Fibroblast of lung (primary cell): ENCODE data around the gene LSM12.

Experiments
- CTCF ChIP-seq, 2 donors: IDR thresholded peaks in 1 of 2; conservative IDR thresholded peaks in 1 of 2; 1 replicate in 1 of 2; 2 replicates in 1 of 2; pipeline ENCODE4 v1.5.1; 2011 to 2012; ENCODE audit warnings: low read length in 2 of 2, control low read depth in 1 of 2, inconsistent platforms in 1 of 2, low read depth in 1 of 2, mild to moderate bottlenecking in 1 of 2
- EZH2 ChIP-seq: IDR thresholded peaks from 2 replicates; pipeline ENCODE4 v1.5.1; 2012; ENCODE audit warnings: low read length, control low read depth, mild to moderate bottlenecking; ENCODE audit errors: missing control alignments

DNA sequence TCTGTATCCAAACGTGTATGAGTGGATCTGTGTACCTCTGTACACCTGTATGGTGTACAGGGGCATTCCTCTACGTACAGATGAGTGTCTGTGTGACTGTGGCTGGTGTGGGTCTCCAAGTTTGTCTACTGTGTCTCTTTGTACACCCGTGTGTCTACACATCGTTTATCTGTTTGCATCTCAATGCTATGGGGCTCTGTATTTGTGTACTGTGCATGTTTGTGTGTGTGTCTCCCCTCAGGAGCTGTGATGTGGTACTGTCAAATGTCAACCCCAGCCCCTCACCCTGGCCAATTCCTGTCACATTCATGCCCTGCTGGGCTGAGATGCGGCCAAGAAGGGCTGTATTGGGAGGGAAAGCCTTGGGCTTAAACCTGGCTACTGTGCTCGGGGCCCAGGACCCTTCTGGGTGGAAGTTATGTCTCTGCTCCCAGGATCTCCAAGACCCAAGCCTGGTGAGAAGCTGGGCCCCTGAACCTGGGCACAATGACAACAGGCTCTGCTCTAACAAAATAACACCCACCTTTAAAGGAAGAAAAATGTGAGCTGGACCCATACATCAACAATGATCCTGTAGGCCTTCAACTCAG lies 65.5 kb downstream of the LSM12 start:
- TF ChIP-seq CTCF (conservative IDR thresholded peaks at IDR 0.05 in 1 of 2, IDR thresholded peaks at IDR 0.05 in 1 of 2; ENCODE audit: low read depth in 1 of 2, low read length in 2 of 2) (no peak), EZH2 (no peak)
